K562 (cell line): ENCODE data around the gene MYO5C. TPM values are rescaled to one million over a fixed set of nuclear protein-coding genes. Genes with fewer than 3 reads are reported as not detected.

Experiments used
- ATF7 ChIP-seq: fragments of 450-650 bp; IDR thresholded peaks from 2 replicates; pipeline ENCODE4 v1.7.1; 2014; ENCODE audit warnings: mild to moderate bottlenecking, moderate library complexity
- DDX20 ChIP-seq: fragments of 450-650 bp; IDR thresholded peaks from 2 replicates; pipeline ENCODE4 v1.6.1; 2016; ENCODE audit warnings: missing genetic modification characterization, low read depth, mild to moderate bottlenecking, missing compliant biosample characterization, moderate library complexity
- GATAD2A ChIP-seq: fragments of 450-650 bp; IDR thresholded peaks from 2 replicates; pipeline ENCODE4 v1.6.1; 2017
- KLF10 ChIP-seq: fragments of 250-450 bp; sonication (Bioruptor Pico); IDR thresholded peaks from 2 replicates; pipeline ENCODE4 v1.6.1; 2021; ENCODE audit warnings: matching md5 sums
- NRF1 ChIP-seq, 2 experiments: fragments of 450-650 bp; IDR thresholded peaks in 1 of 2; conservative IDR thresholded peaks in 1 of 2; 2 replicates each; pipeline ENCODE4 v1.6.1; 2014; ENCODE audit warnings: mild to moderate bottlenecking in 2 of 2
- OTX1 ChIP-seq: fragments of 450-650 bp; formaldehyde crosslinking; IDR thresholded peaks from 2 replicates; pipeline ENCODE4 v1.4.0; 2022; ENCODE audit warnings: mild to moderate bottlenecking
- RBM17 ChIP-seq: fragments of 200-400 bp; formaldehyde crosslinking; IDR thresholded peaks from 2 replicates; pipeline ENCODE4 v1.6.1; 2017; ENCODE audit warnings: low read depth, mild to moderate bottlenecking, low read length, borderline replicate concordance
- SIN3A ChIP-seq, 2 experiments: fragments of 150-350 bp in 1 of 2; IDR thresholded peaks; 2 replicates each; pipeline ENCODE4 v1.6.1; 2011 to 2016; ENCODE audit warnings: borderline replicate concordance in 2 of 2, low read depth in 2 of 2, low read length in 2 of 2, mild to moderate bottlenecking in 2 of 2, moderate library complexity in 2 of 2; ENCODE audit not compliant: control insufficient read depth in 1 of 2
- SIN3B ChIP-seq: fragments of 450-650 bp; IDR thresholded peaks from 2 replicates; pipeline ENCODE4 v1.6.1; 2017; ENCODE audit warnings: low read depth, mild to moderate bottlenecking, moderate library complexity
- SMARCA5 ChIP-seq: fragments of 450-650 bp; IDR thresholded peaks from 2 replicates; pipeline ENCODE4 v1.6.1; 2016
- ZNF12 ChIP-seq: sonication (generic); formaldehyde crosslinking; IDR thresholded peaks from 2 replicates; pipeline ENCODE4 v1.4.0; 2020; ENCODE audit warnings: mild to moderate bottlenecking, missing genetic modification reagents
- ZNF79 ChIP-seq: fragments of 250-450 bp; sonication (Bioruptor Pico); IDR thresholded peaks from 2 replicates; pipeline ENCODE4 v1.4.0; 2020; ENCODE audit warnings: low read depth, mild to moderate bottlenecking, moderate library complexity
- ZZZ3 ChIP-seq: fragments of 450-650 bp; IDR thresholded peaks from 2 replicates; pipeline ENCODE4 v1.6.1; 2016; ENCODE audit warnings: antibody characterized with exemption, mild to moderate bottlenecking, moderate library complexity
- polyA plus RNA-seq, 8 experiments: library from polyadenylated mRNA; depleted of rRNA in 4 of 8; stranded (reverse) in 5 of 8; unstranded in 3 of 8; fragments of >200 nt; fragmentation: Nextera tagmentation in 2 of 8; fragmentation: Illumina TruSeq in 1 of 8; extraction: Ambion mirVana in 2 of 8; extraction: Trizol in 1 of 8; gene quantifications; 2 replicates each; pipeline versions ENCODE4 v1.2.1 to v1.2.3, GENCODE V29; 2011 to 2014; ENCODE audit warnings: inconsistent platforms in 1 of 8, missing spikeins in 1 of 8
- total RNA-seq, 7 experiments: library from RNA; depleted of rRNA in 6 of 7; stranded (reverse); fragments of >200 nt in 6 of 7; fragmentation: Illumina TruSeq in 2 of 7; extraction: Trizol in 2 of 7; gene quantifications; 2 replicates each; pipeline versions ENCODE4 v1.2.1 to v1.2.3, GENCODE V29; 2011 to 2021; ENCODE audit warnings: low replicate concordance in 1 of 7
- TF ChIP-seq, protein P1 (sequence below), 3 experiments: IDR thresholded peaks in 2 of 3; conservative IDR thresholded peaks in 1 of 3; 2 replicates each; pipeline ENCODE4 v1.5.1; 2011 to 2012; ENCODE audit warnings: low read length in 3 of 3, mild to moderate bottlenecking in 3 of 3, control low read depth in 2 of 3, improper control_type of control experiment in 1 of 3, inconsistent platforms in 1 of 3, low read depth in 1 of 3, mixed read lengths in 1 of 3, moderate library complexity in 1 of 3; ENCODE audit not compliant: insufficient read depth in 2 of 3
- TF ChIP-seq, protein P2 (sequence below): fragments of 450-650 bp; IDR thresholded peaks from 2 replicates; pipeline ENCODE4 v1.6.1; 2016
- TF ChIP-seq, protein P3 (sequence below): IDR thresholded peaks from 2 replicates; pipeline ENCODE4 v1.6.1; 2011; ENCODE audit warnings: borderline replicate concordance, low read depth, mild to moderate bottlenecking, moderate library complexity, low read length; ENCODE audit not compliant: insufficient read depth, poor library complexity, severe bottlenecking
- TF ChIP-seq, protein P4 (sequence below), 2 experiments: IDR thresholded peaks; 2 replicates each; pipeline ENCODE4 v1.6.1; 2011; ENCODE audit warnings: borderline replicate concordance in 1 of 2, control low read depth in 1 of 2, low read depth in 1 of 2, low read length in 1 of 2, mild to moderate bottlenecking in 1 of 2, mixed read lengths in 1 of 2, moderate library complexity in 1 of 2; ENCODE audit not compliant: insufficient read depth in 1 of 2, insufficient read length in 1 of 2, poor library complexity in 1 of 2, severe bottlenecking in 1 of 2; ENCODE audit errors: extremely low read depth in 1 of 2

The MYO5C gene
- total and polyA plus RNA-seq, 9 of the 15 experiments (the other 6 are each of a cell fraction or from before 2014, with no cell fraction given) = 0.01 to 0.24 TPM; not detected in 7

DNA sequence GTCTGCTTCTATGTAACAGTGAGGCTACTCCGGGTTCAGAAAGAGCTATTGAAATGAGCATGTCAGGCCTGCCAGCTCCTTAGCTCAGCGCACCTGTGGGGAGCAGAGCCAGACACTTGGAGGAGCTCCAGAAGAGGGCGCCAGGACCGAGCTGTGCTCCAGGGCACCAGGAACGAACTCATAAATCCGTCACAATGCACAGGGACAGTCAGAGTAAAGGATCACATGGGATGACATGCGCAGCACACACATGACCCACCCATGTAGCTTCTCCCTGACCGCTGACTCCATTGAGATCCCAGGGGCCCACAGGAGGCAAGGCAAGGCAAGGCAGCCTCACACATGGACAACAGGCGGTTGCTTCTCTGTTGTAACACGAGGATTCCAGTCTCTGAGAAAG lies 78.4 kb downstream of the MYO5C start (continued):
- TF ChIP-seq ZNF12 (CRISPR knock-in tag) = 0 out of 2 replicates have a peak, but pooled peaks have one; percentile 68
- TF ChIP-seq NRF1 (conservative IDR thresholded peaks at IDR 0.05 in 1 of 2, IDR thresholded peaks at IDR 0.05 in 1 of 2) = peak; percentile 79 to 83
- TF ChIP-seq, protein P1, sequence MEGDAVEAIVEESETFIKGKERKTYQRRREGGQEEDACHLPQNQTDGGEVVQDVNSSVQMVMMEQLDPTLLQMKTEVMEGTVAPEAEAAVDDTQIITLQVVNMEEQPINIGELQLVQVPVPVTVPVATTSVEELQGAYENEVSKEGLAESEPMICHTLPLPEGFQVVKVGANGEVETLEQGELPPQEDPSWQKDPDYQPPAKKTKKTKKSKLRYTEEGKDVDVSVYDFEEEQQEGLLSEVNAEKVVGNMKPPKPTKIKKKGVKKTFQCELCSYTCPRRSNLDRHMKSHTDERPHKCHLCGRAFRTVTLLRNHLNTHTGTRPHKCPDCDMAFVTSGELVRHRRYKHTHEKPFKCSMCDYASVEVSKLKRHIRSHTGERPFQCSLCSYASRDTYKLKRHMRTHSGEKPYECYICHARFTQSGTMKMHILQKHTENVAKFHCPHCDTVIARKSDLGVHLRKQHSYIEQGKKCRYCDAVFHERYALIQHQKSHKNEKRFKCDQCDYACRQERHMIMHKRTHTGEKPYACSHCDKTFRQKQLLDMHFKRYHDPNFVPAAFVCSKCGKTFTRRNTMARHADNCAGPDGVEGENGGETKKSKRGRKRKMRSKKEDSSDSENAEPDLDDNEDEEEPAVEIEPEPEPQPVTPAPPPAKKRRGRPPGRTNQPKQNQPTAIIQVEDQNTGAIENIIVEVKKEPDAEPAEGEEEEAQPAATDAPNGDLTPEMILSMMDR (IDR thresholded peaks at IDR 0.05 in 2 of 3, conservative IDR thresholded peaks at IDR 0.05 in 1 of 3; ENCODE audit: insufficient read depth in 2 of 3, low read depth in 1 of 3, low read length in 3 of 3) = peak; percentile 47 to 66 (median 52)
- TF ChIP-seq, protein P2, sequence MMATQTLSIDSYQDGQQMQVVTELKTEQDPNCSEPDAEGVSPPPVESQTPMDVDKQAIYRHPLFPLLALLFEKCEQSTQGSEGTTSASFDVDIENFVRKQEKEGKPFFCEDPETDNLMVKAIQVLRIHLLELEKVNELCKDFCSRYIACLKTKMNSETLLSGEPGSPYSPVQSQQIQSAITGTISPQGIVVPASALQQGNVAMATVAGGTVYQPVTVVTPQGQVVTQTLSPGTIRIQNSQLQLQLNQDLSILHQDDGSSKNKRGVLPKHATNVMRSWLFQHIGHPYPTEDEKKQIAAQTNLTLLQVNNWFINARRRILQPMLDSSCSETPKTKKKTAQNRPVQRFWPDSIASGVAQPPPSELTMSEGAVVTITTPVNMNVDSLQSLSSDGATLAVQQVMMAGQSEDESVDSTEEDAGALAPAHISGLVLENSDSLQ = peak; percentile 85
- TF ChIP-seq RBM17 = no peak
- no peak for TF ChIP-seq ZNF79 (CRISPR knock-in tag)
- TF ChIP-seq OTX1 (CRISPR knock-in tag) = no peak
- TF ChIP-seq DDX20 (tag) = no peak
- TF ChIP-seq, protein P3, sequence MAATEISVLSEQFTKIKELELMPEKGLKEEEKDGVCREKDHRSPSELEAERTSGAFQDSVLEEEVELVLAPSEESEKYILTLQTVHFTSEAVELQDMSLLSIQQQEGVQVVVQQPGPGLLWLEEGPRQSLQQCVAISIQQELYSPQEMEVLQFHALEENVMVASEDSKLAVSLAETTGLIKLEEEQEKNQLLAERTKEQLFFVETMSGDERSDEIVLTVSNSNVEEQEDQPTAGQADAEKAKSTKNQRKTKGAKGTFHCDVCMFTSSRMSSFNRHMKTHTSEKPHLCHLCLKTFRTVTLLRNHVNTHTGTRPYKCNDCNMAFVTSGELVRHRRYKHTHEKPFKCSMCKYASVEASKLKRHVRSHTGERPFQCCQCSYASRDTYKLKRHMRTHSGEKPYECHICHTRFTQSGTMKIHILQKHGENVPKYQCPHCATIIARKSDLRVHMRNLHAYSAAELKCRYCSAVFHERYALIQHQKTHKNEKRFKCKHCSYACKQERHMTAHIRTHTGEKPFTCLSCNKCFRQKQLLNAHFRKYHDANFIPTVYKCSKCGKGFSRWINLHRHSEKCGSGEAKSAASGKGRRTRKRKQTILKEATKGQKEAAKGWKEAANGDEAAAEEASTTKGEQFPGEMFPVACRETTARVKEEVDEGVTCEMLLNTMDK = peak; percentile 91
- no peak for TF ChIP-seq SIN3A (IDR thresholded peaks at IDR 0.05; ENCODE audit: borderline replicate concordance in 2 of 2, control insufficient read depth in 1 of 2, low read depth in 2 of 2, low read length in 2 of 2)
- TF ChIP-seq SMARCA5 = no peak
- no peak for TF ChIP-seq GATAD2A
- TF ChIP-seq SIN3B = no peak
- TF ChIP-seq ATF7 = 0 out of 2 replicates have a peak, but pooled peaks have one; percentile 14
- no peak for TF ChIP-seq KLF10
- TF ChIP-seq ZZZ3 = no peak
- TF ChIP-seq, protein P4, sequence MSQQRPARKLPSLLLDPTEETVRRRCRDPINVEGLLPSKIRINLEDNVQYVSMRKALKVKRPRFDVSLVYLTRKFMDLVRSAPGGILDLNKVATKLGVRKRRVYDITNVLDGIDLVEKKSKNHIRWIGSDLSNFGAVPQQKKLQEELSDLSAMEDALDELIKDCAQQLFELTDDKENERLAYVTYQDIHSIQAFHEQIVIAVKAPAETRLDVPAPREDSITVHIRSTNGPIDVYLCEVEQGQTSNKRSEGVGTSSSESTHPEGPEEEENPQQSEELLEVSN (IDR thresholded peaks at IDR 0.05; ENCODE audit: borderline replicate concordance in 1 of 2, extremely low read depth in 1 of 2, insufficient read depth in 1 of 2, insufficient read length in 1 of 2, low read depth in 1 of 2, low read length in 1 of 2, poor library complexity in 1 of 2, severe bottlenecking in 1 of 2) = peak in 1 of 2 experiments; percentile 27
